GM19372 (cell line): ENCODE results near the gene ANO3.
"Not testable (repeated sequence)": the region's sequence is repeated elsewhere in the genome, so short reads cannot be mapped to it uniquely, and the experiment has no call there.

Experiments
- ATAC-seq: cut with Tn5 transposase; IDR thresholded peaks from one replicate; pipeline ENCODE4 v1.9.1; 2021; ENCODE audit warnings: mild to moderate bottlenecking, low read depth, moderate library complexity; ENCODE audit not compliant: unreplicated experiment

Gene ANO3

DNA sequence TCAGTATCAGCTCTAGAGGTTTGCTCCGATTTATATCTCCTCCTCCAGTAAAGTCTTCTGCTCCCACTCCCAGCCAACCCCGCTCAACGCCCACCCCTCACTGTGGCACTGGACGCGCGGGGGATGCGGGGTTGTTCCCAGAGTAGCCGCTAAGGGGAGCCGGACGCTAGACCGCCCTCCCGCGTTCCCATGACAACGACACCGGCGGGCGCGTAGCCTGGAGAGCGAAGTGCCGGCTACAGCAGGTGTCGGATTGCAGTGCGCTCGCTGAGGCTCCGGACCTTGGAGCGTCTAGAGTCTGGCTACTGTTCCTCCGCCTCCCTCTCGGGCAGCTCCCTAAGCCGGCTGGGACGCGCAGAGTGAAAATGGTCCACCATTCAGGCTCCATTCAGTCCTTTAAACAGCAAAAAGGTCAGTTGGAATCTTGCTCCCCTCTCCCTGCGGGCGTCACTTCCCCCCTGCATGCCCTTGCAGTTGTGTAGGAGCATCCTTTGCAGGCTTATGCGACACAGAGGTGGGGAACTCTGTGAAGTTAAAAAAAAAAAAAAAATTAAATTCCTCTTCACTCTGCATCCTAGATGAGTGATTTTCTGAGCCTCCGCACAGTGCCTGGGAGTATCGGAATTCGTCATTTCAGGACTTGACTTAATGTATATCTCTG lies at the start of gene ANO3:
Gene ANO3, plus strand, starts transcription at position 220 of the 661 bp plus-strand sequence. Its CDS starts 146 bp downstream, at position 366.
- ATAC-seq: peak; percentile 91

DNA sequence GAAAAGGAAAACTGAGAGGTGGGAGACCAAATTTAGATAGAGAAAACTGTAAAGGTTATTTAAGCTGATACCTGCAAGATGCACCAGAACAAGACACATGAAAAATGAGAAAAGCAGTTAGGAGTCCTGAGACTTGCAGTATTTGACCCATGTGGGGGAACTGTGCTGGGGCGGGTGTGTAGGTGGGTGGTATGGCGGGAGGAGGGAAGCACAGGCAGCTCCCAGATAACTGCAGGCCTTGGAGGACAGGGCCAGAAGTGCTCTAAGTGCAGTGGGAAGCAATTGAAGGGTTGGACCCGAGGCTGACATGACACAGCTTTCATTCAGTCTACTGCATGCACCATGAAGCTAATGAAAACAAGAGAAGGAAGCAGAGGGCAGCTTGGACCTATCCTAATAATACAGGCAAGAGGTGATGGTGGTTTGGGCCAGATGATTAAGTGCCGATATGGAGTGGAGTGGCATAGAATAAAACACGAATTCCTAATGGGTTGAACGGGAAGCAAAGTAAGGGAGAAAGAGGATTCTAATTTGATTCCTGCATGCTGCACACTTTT lies 48.0 kb upstream of the ANO3 start:
- ATAC-seq: no peak

DNA sequence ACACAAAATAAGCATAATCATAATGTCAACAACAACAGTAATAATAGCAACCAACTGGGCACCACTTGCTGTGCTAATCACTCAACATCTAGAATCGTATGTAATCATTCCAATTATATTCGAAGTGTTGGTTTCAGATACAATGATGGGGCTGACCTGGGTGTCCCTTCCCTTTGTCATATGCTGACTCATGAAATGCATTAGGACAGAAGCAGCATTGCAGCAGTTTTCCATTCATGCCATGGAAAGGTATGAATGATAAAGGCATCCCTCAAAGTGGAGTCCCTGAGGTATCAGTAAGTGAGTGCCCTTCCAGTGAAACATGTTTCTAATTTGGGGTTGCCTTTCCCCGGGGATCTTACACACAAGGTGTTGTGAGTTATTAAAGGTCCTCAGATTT lies 46.3 kb upstream of the ANO3 start:
- no peak for ATAC-seq

- ATAC-seq: no peak
Measured at GRCh38 chr11:26286472-26287066, 45.4 kb upstream of the ANO3 start.

DNA sequence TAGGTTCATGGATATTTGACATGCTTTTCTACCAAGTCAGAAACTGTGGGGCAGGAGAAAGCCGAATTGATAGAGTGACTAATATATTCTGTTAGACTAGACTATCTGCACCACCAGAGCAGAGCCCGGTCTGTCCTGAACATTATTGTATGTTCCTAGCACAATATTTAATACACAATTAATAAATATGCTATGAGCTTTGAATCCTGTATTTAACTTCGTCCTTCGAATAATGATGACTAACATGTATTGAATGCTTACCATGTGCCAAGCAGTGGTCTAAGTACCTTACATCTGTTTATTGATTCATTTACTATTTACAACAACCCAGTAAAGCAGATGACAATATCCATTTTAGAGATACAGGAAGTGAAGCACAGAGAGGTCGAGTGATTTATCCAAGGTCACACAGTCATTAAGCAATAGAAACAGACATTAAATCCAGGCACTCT lies 44.8 kb upstream of the ANO3 start:
- ATAC-seq: no peak

DNA sequence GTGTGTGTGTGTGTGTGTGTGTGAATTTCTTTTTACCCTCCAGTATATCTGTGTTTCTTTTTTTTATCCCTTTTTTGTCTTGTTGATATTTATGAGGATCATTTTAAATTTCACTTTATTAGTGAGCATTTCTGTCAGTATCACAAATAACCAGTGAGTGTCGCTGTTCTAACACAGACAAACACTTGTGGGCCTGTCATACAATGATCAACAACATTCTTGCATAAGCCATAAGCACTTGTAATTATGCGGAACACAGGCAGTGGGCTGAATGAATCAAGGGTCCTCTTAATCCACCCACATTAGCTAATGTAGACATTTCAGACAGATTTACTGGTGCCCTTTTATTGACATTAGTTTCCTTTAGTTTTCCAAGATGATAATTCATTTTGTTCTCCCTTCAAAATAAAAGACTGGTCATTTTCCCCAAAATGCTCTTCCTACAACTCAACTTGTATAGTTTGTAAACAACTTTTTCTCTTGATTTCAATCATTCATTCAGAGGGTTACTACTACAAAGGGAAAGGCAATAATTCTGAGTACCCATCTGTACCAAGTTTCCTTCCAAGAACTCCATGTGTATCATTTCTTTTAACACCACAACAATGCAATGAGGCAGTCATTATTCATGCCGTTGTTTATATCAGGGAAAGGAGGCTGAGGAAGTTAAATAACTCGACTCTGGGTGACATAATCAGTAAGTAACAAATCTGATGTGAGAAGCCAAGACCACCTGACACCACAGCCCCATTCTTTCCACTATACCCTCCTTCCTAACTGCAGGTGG lies 34.5 kb upstream of the ANO3 start:
- peak; percentile 87 for ATAC-seq

- ATAC-seq: not testable (repeated sequence)
Measured at GRCh38 chr11:26316372-26316771, 15.6 kb upstream of the ANO3 start.

DNA sequence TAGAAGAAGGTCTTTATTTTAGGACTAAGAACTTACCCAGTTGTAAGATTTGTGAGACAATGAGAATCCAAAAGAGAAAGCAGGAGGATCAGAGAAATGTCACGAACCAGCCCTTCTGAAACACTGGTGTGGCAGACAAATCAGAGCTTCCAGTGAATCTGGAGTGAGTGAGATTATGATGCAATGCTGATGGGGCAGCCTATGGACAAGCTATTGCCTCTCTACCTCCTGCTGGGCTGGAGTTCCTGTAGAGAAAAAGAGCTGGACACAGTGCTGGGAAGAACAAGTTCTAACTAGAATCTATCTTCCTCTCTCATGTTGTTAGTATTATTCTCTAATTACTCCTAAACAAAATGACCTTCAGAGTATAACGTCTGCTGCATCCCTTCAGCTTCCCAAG lies 12.0 kb upstream of the ANO3 start:
- no peak for ATAC-seq

DNA sequence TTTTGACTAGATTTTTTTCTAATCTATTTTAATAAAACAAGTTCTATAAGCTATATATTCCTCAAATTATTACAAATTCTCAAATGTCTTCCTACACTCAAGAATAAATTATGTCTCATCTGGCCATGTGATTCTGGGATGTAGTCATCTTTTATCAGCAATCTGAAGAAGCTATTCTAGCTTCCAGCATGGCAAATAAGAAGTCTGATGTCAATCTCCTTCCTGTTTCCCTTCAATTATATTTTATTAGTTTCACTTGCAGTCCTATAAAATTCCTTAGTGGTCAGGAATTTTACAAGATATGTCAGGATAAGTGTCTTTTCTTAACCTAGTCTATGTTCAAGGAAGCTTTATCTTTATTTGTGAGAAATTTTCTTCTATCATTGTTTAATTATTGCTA lies 10.4 kb upstream of the ANO3 start:
- ATAC-seq: no peak

- no peak for ATAC-seq
Measured at GRCh38 chr11:26322335-26323067, 9.4 kb upstream of the ANO3 start.

- ATAC-seq: no peak
Measured at GRCh38 chr11:26323837-26324236, 8.1 kb upstream of the ANO3 start.

- no peak for ATAC-seq
Measured at GRCh38 chr11:26324270-26324669, 7.7 kb upstream of the ANO3 start.

DNA sequence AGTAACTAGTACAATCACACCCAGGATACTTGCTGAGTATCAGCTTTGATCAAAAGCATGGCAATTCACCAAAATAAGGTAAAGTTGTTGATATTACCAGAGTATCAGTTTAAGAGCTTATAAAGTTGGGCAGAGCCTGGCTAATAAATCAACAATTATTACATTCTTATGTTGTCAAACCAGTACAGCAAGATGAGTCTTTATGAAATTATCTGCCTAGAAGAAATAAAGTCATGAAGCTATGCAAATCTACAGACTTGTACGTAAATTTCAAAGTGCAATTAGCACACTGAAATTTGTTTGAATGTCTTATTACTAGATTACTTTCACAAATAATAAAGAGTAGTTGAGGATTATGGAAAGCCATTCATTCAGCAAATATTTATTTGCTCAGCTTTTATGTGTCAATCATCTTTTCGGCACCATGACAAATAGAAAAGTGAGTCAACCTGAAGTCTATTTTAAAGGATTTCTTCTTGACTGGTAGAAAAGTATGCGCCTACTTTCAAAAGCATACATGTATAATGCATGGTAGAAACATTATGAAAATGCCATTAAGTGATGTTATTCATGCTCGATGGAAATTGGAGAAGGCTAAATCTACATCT lies 5.0 kb upstream of the ANO3 start:
- no peak for ATAC-seq

GRCh38 chr11:26329206-26329605 lies 2.7 kb upstream of the ANO3 start:
- no peak for ATAC-seq

DNA sequence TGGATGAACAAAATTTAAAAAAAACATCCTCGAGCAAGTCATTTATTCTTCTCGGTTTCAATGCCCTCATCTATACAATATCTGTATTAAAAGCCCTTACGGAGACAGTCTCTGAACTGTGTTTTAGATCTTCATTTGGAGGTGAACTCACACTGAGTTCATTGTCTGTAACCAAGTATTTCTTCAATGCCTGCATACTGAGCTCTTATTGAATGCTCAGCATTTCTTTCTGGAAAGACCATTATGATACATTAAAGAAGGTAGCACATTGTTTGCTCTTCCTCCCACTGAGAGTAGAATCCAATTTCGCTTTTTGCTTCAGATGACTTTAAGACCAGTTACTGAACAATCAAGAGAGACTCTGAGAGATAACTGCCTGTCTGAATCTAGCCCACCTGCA lies 1.7 kb upstream of the ANO3 start:
- ATAC-seq: no peak

- no peak for ATAC-seq
Measured at GRCh38 chr11:26332572-26332915, 614 bp downstream of the ANO3 start.

DNA sequence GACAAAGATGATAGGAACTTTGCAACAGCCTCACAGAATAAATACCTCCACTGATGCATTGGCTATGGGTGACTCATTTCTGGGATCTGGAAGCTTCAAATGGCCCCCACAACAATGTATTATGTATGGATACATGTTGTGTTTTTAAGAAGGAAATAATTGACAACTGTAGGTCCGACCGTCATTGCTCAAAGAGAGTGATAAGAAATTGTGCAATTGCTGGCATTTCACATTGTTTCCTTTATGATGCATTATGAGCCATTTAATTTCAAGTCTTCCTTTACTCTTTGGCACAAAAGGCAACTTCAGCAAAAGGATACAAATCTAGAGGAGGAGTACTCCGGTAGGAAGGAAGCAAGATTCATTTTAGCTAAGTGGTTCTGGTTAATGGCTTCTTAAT lies 2.0 kb downstream of the ANO3 start:
- no peak for ATAC-seq

DNA sequence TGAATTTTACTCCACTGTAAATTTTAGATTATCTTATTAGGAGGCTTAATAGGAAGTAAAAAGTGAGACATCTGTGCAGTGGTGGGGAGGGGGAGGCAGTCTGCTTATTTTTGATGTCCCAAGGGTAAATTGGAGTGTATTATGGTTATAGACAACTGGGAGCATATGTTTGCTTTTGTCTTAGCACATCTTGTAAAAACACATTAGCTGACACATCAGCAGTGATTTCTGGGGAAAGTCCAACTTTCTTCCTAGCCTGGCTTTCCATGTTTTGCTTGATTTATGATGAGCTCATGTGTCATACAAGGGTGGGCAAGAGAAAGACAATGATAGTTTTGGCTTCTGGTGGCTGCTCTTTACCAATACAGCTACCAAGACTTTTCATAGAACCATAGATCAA lies 4.0 kb downstream of the ANO3 start:
- no peak for ATAC-seq

- ATAC-seq: no peak
Measured at GRCh38 chr11:26344647-26345046, 12.7 kb downstream of the ANO3 start.

DNA sequence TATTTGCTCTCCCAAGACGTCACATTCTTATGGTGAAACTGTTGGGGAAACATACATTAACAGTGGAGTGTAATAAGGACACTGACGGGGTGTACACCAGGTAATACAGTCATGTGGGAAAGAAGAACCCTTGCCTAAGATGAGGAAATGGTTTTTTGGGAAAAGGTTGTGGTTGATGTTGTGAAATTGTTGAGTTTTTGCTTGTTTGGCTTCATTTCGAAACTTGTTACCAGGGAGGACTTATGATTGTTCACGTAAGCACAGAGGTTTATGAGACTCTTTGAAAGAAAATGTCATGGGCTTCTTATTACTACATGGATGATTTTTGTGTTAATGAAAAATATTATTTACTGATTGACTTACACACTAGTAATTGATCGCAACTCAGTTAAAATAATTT lies 16.8 kb downstream of the ANO3 start:
- no peak for ATAC-seq
